IPS-20b (cell line): Measurements from ENCODE around the gene MARK2.

Experiments
- H3K27ac ChIP-seq: one replicate; pipeline ENCODE4 v1.5.1; 2013; ENCODE audit warnings: low read length
- H3K27me3 ChIP-seq: 2 replicates; pipeline ENCODE4 v1.6.1; 2013; ENCODE audit warnings: mild to moderate bottlenecking, low read length, inconsistent platforms; ENCODE audit not compliant: insufficient read depth
- H3K36me3 ChIP-seq: 2 replicates; pipeline ENCODE4 v1.6.1; 2013; ENCODE audit warnings: low read depth, mild to moderate bottlenecking, inconsistent platforms, low read length, moderate library complexity; ENCODE audit not compliant: insufficient read depth
- H3K4me1 ChIP-seq: 2 replicates; pipeline ENCODE4 v1.6.1; 2013; ENCODE audit warnings: mild to moderate bottlenecking, control low read depth, inconsistent platforms, low read length, moderate library complexity; ENCODE audit not compliant: insufficient read depth
- H3K4me3 ChIP-seq: 2 replicates; pipeline ENCODE4 v1.5.1; 2013; ENCODE audit warnings: mild to moderate bottlenecking, low read length, inconsistent platforms
- H3K9ac ChIP-seq: 2 replicates; pipeline ENCODE4 v1.6.1; 2013; ENCODE audit warnings: low read depth, mild to moderate bottlenecking, inconsistent platforms, low read length, moderate library complexity
- H3K9me3 ChIP-seq: 2 replicates; pipeline ENCODE4 v1.6.1; 2013; ENCODE audit warnings: mild to moderate bottlenecking, low read depth, low read length, inconsistent platforms; ENCODE audit not compliant: insufficient read depth

Gene MARK2

GRCh38 chr11:63813563-63814382, 25.1 kb upstream of the MARK2 start:
- H3K9me3 ChIP-seq = no peaks in the 10 kb centered on the region
- peaks cover 14% of the 10 kb centered on the region for H3K4me1 ChIP-seq
- H3K36me3 ChIP-seq = peaks cover 42% of the 10 kb centered on the region
- peaks cover 8% of the 10 kb centered on the region for H3K27me3 ChIP-seq
- H3K27ac ChIP-seq = peak overlapping the region; percentile 95
- peak overlapping the region; percentile 83 for H3K4me3 ChIP-seq
- H3K9ac ChIP-seq = peak overlapping the region; percentile 97

GRCh38 chr11:63814383-63814736, 24.6 kb upstream of the MARK2 start:
- Histone ChIP-seq H3K4me1 (peaks cover 14% of the 10 kb centered on the region), H3K27ac (peak overlapping the region; percentile 95), H3K27me3 (peaks cover 8% of the 10 kb centered on the region), H3K9me3 (no peaks in the 10 kb centered on the region), H3K9ac (peak overlapping the region; percentile 97), H3K4me3 (peak overlapping the region; percentile 83), H3K36me3 (peaks cover 46% of the 10 kb centered on the region)

DNA sequence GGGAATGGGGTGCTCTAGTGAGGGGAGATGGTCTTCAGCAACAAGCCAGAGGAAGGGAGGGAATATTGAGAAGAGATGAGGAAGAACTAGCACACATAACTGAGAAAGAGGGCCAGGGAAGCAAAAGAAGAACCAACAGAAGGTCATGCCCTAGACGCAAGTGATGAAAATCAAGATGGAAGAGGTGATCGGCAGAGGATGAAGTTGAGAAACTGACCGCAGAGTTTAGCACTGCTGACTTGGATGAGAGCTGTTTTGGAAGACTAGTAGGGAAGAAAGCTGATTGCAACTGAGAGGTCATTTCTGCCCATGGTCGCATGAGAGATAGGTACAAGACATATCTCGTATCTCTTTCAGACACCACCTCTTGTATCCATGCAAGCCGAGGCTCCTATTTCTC, 22.7 kb upstream of the MARK2 start:
- no peak overlapping the region for H3K9ac ChIP-seq
- H3K27ac ChIP-seq = no peak overlapping the region
- peaks cover 63% of the 10 kb centered on the region for H3K36me3 ChIP-seq
- H3K27me3 ChIP-seq = peaks cover 8% of the 10 kb centered on the region
- H3K4me1 ChIP-seq = peaks cover 14% of the 10 kb centered on the region
- H3K4me3 ChIP-seq = no peak overlapping the region
- no peaks in the 10 kb centered on the region for H3K9me3 ChIP-seq

- Histone ChIP-seq H3K27me3 (peaks cover 8% of the 10 kb centered on the region), H3K27ac (no peak overlapping the region), H3K36me3 (peaks cover 68% of the 10 kb centered on the region), H3K9ac (no peak overlapping the region), H3K4me1 (peaks cover 11% of the 10 kb centered on the region), H3K9me3 (no peaks in the 10 kb centered on the region), H3K4me3 (no peak overlapping the region)
Measured at GRCh38 chr11:63816732-63817131, 22.2 kb upstream of the MARK2 start.

DNA sequence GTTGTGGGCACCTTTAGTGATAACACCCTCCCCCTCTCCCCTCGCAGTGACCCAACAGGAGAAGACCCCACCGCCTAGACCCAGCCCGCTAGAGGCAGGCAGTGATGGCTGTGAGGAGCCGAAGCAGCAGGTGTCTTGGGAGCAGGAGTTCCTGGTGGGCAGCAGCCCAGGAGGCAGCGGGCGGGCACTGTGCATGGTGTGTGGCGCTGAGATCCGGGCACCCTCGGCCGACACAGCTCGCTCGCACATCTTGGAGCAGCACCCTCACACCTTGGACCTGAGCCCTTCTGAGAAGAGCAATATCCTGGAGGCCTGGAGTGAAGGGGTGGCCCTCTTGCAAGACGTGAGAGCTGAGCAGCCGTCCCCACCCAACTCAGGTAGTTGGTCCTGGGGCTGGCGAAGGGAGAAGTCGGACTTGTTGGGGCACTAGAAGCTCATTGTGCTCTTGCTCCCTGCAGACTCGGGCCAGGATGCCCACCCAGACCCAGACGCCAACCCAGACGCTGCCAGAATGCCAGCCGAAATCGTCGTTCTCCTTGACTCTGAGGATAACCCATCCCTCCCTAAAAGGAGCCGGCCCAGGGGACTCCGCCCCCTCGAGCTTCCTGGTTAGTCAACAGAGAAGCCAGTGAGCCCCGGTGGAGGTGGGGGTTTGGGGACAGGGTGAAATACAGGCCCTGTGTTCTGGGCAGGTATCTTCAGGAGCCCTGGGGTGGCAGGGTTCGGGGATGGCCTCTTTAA, 21.0 kb upstream of the MARK2 start:
- H3K9ac ChIP-seq = no peak overlapping the region
- H3K36me3 ChIP-seq = peaks cover 80% of the 10 kb centered on the region

DNA sequence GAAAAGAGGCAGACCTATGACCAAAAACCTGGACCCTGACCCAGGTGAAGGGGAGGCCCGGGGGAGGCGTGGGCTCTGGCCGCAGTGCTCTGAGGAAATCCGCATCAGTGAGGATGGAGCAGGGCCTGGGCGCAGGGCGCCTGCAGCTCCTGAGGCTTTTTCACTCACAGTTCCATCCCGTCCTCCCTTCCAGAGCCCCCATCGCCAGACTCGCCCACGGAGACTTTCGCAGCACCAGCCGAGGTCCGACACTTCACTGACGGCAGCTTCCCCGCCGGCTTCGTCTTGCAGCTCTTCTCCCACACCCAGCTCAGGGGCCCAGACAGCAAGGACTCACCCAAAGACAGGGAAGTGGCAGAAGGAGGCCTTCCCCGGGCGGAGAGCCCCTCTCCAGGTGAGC, 20.3 kb upstream of the MARK2 start:
- Histone ChIP-seq H3K27ac (no peak overlapping the region), H3K4me1 (peaks cover 6% of the 10 kb centered on the region), H3K4me3 (no peak overlapping the region), H3K9ac (no peak overlapping the region), H3K9me3 (no peaks in the 10 kb centered on the region), H3K36me3 (peaks cover 86% of the 10 kb centered on the region), H3K27me3 (no peaks in the 10 kb centered on the region)

More for the DNA sequence above, 21.0 kb upstream of the MARK2 start:
- no peak overlapping the region for H3K27ac ChIP-seq
- no peak overlapping the region for H3K4me3 ChIP-seq
- peaks cover under 1% of the 10 kb centered on the region; the same call in 1 of the 2 replicates for H3K27me3 ChIP-seq
- peaks cover 6% of the 10 kb centered on the region for H3K4me1 ChIP-seq
- no peaks in the 10 kb centered on the region for H3K9me3 ChIP-seq

- no peak overlapping the region for H3K27ac ChIP-seq
- H3K4me1 ChIP-seq = no peaks in the 10 kb centered on the region; the same call in 1 of the 2 replicates
- H3K4me3 ChIP-seq = no peak overlapping the region
- H3K27me3 ChIP-seq = no peaks in the 10 kb centered on the region
- H3K36me3 ChIP-seq = peaks cover 92% of the 10 kb centered on the region
- no peak overlapping the region for H3K9ac ChIP-seq
- H3K9me3 ChIP-seq = no peaks in the 10 kb centered on the region
Measured at GRCh38 chr11:63821411-63821810, 17.5 kb upstream of the MARK2 start.

GRCh38 chr11:63826471-63827190, 12.3 kb upstream of the MARK2 start:
- Histone ChIP-seq H3K4me1 (peaks cover 7% of the 10 kb centered on the region; the same call in 1 of the 2 replicates), H3K36me3 (peaks cover 54% of the 10 kb centered on the region), H3K9me3 (no peaks in the 10 kb centered on the region), H3K9ac (no peak overlapping the region), H3K4me3 (no peak overlapping the region), H3K27ac (no peak overlapping the region), H3K27me3 (no peaks in the 10 kb centered on the region)

- Histone ChIP-seq H3K4me3 (no peak overlapping the region), H3K27me3 (no peaks in the 10 kb centered on the region), H3K4me1 (peaks cover 11% of the 10 kb centered on the region; the same call in 1 of the 2 replicates), H3K9me3 (no peaks in the 10 kb centered on the region), H3K27ac (no peak overlapping the region), H3K9ac (no peak overlapping the region), H3K36me3 (peaks cover 25% of the 10 kb centered on the region)
Measured at GRCh38 chr11:63829823-63830489, 9.0 kb upstream of the MARK2 start.

GRCh38 chr11:63831326-63831725, 7.6 kb upstream of the MARK2 start:
- Histone ChIP-seq H3K4me3 (no peak overlapping the region), H3K27ac (no peak overlapping the region), H3K27me3 (no peaks in the 10 kb centered on the region), H3K9me3 (no peaks in the 10 kb centered on the region), H3K36me3 (peaks cover 11% of the 10 kb centered on the region; the same call in 1 of the 2 replicates), H3K9ac (no peak overlapping the region), H3K4me1 (peaks cover 11% of the 10 kb centered on the region; the same call in 1 of the 2 replicates)

DNA sequence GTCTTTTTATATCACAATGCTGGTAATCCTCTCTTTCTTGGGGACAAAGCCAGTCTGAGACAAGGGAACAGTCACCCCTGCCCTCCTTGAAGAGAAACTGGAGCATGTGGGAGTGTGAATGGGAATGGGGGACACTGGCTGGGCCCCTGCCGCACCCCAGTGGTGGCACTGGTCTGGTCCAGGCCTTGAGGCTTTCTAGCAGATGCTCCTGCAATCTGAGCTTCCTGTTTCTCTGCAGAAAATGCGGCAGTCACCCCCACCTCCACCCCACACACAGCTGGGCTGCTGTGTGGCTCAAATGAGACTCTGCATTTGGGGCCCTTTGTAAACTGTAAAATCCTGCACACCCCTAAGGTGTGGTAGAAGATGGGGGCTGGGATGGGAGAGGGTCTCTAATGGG, 6.6 kb upstream of the MARK2 start:
- no peaks in the 10 kb centered on the region for H3K27me3 ChIP-seq
- no peak overlapping the region for H3K27ac ChIP-seq
- H3K9me3 ChIP-seq = no peaks in the 10 kb centered on the region
- H3K9ac ChIP-seq = no peak overlapping the region
- H3K4me1 ChIP-seq = peaks cover 11% of the 10 kb centered on the region; the same call in 1 of the 2 replicates
- H3K4me3 ChIP-seq = no peak overlapping the region
- H3K36me3 ChIP-seq = peaks cover 1% of the 10 kb centered on the region; the same call in 1 of the 2 replicates
